ENCODE measurements around the gene ZBTB44. TPM values are rescaled to one million over a fixed set of nuclear protein-coding genes. Genes with fewer than 3 reads are reported as not detected.

ZBTB44 gene
- polyA plus RNA-seq, 1 experiment, result 18.7 TPM

- Histone ChIP-seq H3K27me3 (ENCODE audit: control insufficient read depth, insufficient read depth, low read length) (peaks cover 36% of the 10 kb centered on the region), H3K9me3 (ENCODE audit: control insufficient read depth, insufficient read depth, low read length) (no peaks in the 10 kb centered on the region; the same call in 1 of the 2 replicates), H3K27ac (ENCODE audit: low read depth, low read length) (no peak overlapping the region), H3K4me3 (ENCODE audit: low read depth, low read length) (no peak overlapping the region)
- ChIA-PET CTCF (no interaction called here), POLR2A (no interaction called here)
- no peak for DNase-seq (ENCODE audit: low read depth, low spot score)
- TF ChIP-seq, protein P1, sequence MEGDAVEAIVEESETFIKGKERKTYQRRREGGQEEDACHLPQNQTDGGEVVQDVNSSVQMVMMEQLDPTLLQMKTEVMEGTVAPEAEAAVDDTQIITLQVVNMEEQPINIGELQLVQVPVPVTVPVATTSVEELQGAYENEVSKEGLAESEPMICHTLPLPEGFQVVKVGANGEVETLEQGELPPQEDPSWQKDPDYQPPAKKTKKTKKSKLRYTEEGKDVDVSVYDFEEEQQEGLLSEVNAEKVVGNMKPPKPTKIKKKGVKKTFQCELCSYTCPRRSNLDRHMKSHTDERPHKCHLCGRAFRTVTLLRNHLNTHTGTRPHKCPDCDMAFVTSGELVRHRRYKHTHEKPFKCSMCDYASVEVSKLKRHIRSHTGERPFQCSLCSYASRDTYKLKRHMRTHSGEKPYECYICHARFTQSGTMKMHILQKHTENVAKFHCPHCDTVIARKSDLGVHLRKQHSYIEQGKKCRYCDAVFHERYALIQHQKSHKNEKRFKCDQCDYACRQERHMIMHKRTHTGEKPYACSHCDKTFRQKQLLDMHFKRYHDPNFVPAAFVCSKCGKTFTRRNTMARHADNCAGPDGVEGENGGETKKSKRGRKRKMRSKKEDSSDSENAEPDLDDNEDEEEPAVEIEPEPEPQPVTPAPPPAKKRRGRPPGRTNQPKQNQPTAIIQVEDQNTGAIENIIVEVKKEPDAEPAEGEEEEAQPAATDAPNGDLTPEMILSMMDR (IDR thresholded peaks at IDR 0.05; ENCODE audit: low read depth, low read length), result no peak
Measured at GRCh38 chr11:130203766-130204702, 110.7 kb downstream of the ZBTB44 start.

DNA sequence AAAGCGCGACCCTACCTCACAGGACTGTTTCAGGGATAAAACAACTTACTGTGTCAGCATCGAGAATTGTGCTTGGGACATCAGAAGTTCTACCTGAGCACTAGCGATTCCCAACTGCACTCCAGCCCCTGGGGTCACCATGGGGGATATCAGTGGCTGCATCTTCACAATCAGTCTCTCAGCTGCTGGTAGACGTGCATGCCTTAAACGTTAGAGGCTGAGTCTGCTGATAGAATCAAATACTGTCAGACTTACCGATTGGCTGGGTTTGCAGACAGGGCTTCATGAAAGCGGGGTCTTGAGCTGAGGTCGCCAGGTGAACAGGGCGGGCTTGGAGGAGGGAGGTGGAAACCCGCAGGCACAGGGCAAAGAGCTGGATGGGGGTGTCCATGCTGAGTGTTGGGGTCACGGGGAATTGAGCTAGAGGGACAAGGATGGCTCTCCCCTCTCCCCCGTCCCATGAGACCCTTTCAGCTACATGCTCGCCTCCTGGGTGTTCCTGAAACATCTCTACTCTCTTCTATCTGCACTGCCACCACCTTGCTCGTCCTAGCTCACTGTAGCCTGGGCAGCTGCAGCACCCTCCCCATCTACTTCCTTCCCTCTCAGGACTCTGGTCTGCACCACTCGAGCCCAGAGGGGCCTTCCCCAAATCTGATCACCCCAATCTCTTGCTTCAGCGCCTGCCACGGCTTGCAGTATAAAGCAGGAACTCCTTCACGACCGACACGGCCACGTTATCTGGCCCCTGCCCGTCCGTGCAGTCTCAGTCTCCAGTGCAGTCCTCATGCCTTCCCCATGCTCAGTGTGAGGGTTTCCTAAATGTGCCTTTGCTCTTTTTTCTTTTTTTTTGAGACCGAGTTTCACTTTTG lies 111.7 kb downstream of the ZBTB44 start:
- ChIA-PET POLR2A (no interaction called here), CTCF (interaction anchor here (1.3 kb wide), 1 partner anchor 10 kb away, joined by 3 read pairs; no protein-coding TSS in a partner anchor)
- no peaks in the 10 kb centered on the region; the same call in 1 of the 2 replicates for H3K9me3 ChIP-seq (ENCODE audit: control insufficient read depth, insufficient read depth, low read length)
- H3K27me3 ChIP-seq (ENCODE audit: control insufficient read depth, insufficient read depth, low read length), result peaks cover 32% of the 10 kb centered on the region
- no peak for DNase-seq (ENCODE audit: low read depth, low spot score)
- H3K27ac ChIP-seq (ENCODE audit: low read depth, low read length), result no peak overlapping the region
- no peak overlapping the region for H3K4me3 ChIP-seq (ENCODE audit: low read depth, low read length)
- TF ChIP-seq, protein P1 (IDR thresholded peaks at IDR 0.05; ENCODE audit: low read depth, low read length), result no peak

DNA sequence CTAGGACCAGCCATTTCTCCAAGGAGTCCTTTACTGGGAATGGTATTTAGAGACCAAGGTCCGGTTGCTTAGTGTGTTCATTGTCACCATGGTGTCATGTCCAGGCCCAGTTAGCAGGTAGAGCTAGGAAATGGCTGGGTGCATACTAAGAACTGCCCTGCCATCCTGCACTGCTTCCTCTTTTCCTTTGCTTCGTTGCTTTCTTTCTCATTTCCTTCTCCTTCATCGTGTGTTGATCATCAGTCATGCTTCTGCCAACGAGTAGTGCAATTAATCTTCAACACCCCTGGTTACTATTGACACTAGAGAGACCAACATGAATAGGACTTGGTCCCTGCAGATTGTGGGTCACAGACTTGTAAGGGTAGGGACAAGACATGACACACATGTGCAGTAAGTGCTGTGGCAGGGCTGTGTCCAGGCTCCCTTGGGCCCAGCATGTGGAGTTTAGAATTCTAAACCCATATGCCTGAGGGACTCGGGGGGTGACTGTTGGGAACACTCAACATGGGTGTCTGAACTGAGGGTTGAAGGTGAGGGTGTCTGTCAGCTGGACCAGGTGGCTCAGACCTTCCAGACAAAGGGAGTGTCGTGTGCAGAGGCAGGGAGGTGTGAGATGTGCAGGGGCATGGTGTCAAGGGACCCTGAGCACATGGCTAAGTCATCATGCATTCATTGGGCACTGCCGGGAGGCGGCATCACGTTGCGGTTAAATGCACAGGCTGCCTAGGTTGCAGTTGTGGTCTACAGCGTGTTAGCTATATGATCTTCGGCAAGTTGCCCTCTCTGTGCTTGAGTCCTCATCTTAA lies 112.5 kb downstream of the ZBTB44 start:
- no peaks in the 10 kb centered on the region; the same call in 1 of the 2 replicates for H3K9me3 ChIP-seq (ENCODE audit: control insufficient read depth, insufficient read depth, low read length)
- DNase-seq (ENCODE audit: low read depth, low spot score), result no peak
- peaks cover 32% of the 10 kb centered on the region for H3K27me3 ChIP-seq (ENCODE audit: control insufficient read depth, insufficient read depth, low read length)
- H3K27ac ChIP-seq (ENCODE audit: low read depth, low read length), result no peak overlapping the region
- ChIA-PET CTCF (interaction anchor here (1.3 kb wide), 1 partner anchor 11 kb away, joined by 3 read pairs; no protein-coding TSS in a partner anchor), POLR2A (no interaction called here)
- TF ChIP-seq, protein P1 (IDR thresholded peaks at IDR 0.05; ENCODE audit: low read depth, low read length), result no peak
- no peak overlapping the region for H3K4me3 ChIP-seq (ENCODE audit: low read depth, low read length)

DNA sequence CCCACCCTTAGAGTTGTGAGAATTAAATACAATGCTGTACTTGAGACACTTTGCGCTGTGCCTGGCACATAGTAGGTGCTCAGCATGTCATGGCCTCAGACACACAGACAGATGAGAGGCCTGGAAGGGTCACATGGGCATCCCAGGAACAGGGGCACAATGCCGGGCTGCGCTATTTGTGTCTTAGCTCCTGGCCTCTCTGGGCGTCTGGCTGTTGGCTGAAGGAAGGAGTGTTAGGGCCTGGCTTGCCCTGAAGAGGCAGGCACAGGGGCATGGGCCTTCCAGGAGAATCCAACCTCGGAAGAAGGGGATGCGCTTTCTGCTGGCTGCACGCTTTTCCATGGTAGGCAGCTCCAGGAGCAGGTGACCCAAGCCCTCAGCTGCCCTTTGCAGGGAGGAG lies 113.7 kb downstream of the ZBTB44 start:
- H3K27me3 ChIP-seq (ENCODE audit: control insufficient read depth, insufficient read depth, low read length), result peaks cover 33% of the 10 kb centered on the region
- no peaks in the 10 kb centered on the region; the same call in 1 of the 2 replicates for H3K9me3 ChIP-seq (ENCODE audit: control insufficient read depth, insufficient read depth, low read length)
- H3K4me3 ChIP-seq (ENCODE audit: low read depth, low read length), result no peak overlapping the region
- CTCF ChIA-PET, result interaction anchor here (1.8 kb wide), 1 partner anchor 12 kb away, joined by 4 read pairs; no protein-coding TSS in a partner anchor
- DNase-seq (ENCODE audit: low read depth, low spot score), result no peak
- H3K27ac ChIP-seq (ENCODE audit: low read depth, low read length), result no peak overlapping the region
- TF ChIP-seq, protein P1 (IDR thresholded peaks at IDR 0.05; ENCODE audit: low read depth, low read length), result no peak
- POLR2A ChIA-PET, result no interaction called here

Measured in AG04450 (cell line).